ENCODE measurements around the gene EIF1AD.
A peak's percentile ranks its signal among the peaks of the same experiment; 100 is the strongest.
"Not testable (repeated sequence)": the region's sequence is repeated elsewhere in the genome, so short reads cannot be mapped to it uniquely, and the experiment has no call there.

EIF1AD gene, protein sequence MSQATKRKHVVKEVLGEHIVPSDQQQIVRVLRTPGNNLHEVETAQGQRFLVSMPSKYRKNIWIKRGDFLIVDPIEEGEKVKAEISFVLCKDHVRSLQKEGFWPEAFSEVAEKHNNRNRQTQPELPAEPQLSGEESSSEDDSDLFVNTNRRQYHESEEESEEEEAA

GRCh38 chr11:66001942-66002647 is at the start of gene EIF1AD, which contains the start of gene BANF1:
EIF1AD (minus strand) TSS chr11:66002157; CDS start chr11:66000389, 1,768 bp downstream.
BANF1 (plus strand) TSS chr11:66002503; CDS start chr11:66003251, 748 bp downstream.
- peak; percentile 96 for DNase-seq

DNA sequence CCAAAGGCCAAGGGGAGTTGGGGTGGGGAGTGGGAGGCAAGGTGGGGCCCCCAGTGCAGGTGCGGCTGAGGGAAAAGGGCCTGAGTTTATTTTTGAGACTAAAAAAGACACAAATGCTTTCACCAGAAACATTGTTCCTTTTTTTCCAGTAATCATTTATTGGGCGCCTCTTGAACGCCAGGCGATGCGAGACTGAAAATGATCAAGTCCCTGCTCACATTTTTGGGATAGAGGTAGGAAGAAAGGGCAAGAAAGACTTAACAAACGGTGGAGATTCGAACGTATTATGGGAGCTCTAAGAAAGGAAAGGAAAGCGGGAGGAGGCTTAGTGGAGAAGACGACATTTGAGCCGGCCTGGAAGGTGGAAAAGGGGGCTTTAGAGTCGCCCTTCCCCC is 49.4 kb upstream of the EIF1AD start:
- DNase-seq = no peak

DNA sequence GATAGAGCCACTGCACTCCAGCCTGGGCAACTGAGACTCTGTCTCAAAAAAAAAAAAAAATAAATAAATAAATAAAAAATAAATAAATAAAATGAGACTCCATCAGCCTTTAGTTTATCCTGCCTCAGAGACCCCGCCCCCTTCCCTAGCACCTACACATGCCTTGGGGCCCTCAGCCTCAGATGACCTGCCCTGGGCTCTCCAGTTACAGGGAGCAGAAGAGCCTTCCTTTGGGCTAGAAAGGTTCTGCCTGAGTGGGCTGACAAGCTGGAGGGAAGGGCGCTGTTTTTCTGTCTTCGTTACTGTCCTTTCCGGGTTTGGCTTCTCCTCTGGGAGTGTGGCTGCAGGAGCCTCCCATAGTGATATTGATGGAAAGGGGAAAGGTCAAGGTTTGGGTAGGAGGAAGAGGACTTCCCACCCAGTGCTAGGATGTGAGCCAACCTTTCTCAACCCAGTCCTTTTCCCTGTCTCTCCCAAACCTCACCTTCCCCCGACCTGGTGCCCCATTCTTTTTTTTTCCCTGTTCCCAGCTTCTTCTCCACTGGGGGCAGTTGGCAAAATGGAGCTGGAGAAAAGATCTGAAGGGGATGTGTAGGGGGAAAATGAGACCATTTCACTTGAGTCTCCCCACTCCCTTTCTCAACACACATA is 48.7 kb upstream of the EIF1AD start:
- DNase-seq = no peak

DNA sequence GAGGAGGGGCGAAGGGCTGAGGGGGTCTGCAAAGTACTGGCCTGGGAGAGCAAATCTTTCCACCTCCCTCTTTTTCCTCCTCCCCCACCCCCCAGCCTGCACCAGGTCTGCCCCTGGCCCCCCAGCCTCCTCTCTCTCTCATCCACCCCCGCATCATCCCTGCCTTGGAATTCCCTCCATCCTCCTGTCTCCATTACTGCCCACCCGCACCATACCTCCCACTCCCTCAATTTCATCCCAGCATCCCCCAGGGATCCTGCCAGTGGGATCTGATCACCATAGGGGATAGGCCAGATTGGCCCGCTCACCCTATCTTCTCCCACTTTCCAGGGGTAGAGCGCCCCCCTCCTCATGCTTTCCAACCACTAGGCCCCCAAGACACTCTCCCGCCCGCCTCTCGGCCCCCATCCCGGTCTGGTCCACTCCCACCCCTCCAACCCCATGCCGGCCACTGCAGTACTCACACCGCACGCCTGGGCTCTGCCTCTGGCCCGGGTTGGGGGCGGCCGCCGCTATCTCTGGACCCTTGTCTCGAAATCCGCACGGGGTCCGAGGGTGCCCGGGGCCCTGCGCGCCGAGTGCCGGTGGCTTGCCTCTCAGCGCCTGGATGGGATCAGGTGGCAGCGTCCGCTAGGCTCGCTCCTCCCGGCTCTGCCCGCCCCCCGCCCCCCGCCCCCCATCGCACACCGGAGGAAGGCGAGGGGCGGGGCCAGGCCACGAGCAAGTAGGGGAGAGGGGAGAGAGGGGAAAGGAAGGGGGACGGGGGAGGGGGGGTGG is 46.8 kb upstream of the EIF1AD start, which contains the start of gene GAL3ST3:
GAL3ST3 (minus strand) TSS at position 615 of the 777 bp plus-strand sequence. CDS start 3,746 bp downstream, outside the sequence.
- no peak for DNase-seq

DNA sequence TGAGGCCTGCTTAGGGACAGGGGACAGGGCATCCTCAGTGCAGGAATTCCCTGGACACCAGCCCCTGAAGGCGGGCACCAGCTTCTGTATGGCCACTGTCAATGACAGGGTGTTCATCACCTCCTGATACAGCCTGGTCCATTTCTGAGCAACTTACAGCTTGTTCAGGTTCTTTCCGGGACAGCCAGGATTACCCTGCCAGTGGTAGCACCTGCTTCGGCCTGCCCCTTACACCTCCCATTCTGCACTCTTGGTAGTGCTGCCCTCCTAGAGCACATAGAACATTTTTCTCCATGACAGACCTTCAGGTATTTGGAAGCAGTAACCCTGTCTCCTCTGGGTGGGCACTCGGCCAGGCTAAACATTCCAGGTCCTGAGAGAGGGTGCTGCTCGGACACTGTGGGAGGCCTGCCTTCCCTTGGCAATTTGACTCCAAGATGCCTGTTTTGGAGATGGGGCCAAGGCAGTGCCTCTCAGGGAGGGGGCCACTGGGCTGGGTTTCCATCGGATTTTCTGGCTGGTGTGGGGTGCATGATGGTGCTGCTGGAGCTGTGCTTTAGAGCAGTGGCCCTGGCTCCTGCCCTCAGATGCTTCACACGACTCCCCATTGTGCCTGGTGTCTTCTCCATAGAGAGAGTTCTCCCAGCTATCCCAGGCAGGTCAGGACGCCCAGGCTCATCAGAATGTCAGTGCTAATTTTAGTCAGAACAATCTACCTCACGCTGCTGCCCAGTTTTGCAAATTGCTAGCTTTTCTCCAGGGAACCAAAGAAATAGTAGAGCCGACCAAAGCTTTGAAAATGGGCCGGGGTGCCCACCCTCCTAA is 45.8 kb upstream of the EIF1AD start:
- no peak for DNase-seq

GRCh38 chr11:66046901-66047300 is 44.9 kb upstream of the EIF1AD start:
- no peak for DNase-seq

DNA sequence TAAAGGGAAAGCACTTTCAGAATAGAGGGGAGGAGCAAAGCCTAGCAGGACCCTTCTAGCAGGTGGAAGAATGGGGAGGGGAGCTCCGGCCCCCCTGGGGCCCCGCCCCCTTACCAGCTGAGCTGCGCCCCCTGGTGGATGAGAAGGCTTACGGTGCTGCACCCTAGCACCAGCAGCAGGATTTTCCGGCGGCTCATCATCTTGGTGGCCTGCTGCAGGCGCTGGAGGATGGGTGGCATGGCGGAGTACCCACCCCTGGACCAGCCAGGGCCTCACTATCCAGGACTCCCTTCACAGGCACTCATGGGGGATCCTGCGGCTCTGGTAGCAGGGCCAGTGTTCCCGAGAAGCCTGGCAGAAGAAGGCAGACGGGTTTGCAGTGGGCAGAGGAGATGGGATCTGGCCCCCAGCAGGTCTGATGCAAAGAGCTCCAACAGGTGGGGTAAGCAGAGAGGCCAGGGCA is 43.3 kb upstream of the EIF1AD start:
- peak; percentile 64 for DNase-seq

DNA sequence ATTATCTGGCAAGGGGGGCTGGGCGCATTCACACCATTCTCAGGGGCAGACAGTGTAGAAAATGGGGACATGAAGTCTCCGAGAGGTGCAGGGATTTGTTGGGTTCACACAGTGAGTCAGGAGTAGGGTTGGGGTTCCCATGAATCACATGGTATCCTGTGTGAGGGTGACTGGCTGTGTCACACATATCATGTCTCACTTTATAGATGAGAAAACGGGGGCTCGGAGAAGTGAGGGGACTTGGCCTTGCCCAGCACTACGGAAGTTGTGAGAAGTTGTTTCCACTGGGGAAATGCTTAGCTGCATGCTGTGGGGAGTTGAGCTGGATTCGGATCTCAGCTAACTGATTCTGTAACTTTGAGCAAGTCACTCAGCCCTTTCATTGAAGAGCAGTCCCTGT is 42.8 kb upstream of the EIF1AD start:
- DNase-seq = peak; percentile 52

DNA sequence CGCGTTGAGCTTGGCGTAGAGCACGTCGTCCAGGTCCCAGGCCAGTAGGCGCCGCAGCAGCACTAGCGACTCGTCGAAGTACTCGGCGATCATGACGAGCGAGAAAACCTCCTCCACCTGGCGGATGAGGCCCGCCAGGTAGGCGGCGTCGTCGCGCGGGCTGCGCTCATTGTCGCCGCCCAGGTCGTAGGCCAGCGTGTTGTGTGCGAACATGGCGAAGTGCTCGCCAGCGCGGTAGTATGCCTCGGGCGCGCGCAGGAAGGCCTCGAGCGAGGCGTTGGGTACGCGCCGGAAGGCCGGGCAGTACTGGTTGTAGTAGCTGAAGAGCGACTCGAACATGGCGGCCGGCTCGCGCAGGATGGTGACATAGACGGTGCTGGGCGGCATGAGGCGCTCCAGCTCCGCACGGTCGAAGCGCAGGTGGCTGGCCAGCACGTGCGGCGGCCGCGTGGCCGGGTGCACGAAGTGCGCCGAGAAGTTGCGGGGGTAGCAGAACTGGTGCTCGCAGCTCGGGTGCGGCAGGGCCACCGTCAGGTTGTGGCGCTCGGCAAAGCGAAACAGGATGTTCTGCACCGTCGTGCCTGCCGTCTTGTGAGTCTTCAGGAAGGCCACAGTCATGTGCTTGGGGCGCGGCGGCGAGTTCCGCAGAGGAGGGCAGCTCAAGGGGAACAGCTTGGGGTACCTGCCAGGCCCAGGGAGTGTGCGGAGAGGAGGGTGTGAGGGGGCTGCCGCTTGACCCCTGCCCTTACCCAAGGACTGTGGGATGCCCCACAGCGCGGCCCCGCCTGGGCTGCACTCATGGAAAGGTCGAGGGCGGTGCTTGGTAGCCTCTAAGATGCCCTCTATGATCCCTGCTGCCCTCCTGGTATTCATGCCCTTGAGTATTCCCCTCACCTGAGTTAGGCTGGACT is 41.3 kb upstream of the EIF1AD start:
- DNase-seq = no peak

- DNase-seq = no peak
These were observed 40.5 kb upstream of the EIF1AD start for GRCh38 chr11:66042227-66042995.

GRCh38 chr11:66039765-66040164 is 37.8 kb upstream of the EIF1AD start:
- DNase-seq = no peak

- no peak for DNase-seq
These were observed 35.4 kb upstream of the EIF1AD start for GRCh38 chr11:66037327-66037726.

DNA sequence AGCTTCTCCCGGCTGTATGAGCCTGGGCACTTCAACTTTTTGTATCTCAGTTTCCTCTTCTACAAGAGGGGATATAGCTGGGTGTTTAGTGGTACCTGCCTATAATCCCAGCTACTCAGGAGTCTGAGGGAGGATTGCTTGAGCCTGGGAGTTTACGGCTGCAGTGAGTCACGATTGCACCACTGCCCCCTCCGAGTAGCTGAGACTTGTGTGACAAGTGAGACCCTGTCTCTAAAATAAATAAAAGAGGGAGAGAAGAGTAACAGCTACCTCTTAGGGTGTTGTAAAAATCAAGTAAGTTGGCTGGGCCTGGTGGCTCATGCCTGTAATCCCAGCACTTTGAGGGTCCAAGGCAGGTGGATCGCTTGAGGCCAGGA is 34.4 kb upstream of the EIF1AD start:
- DNase-seq = no peak

GRCh38 chr11:66035653-66036333 is 33.8 kb upstream of the EIF1AD start:
- DNase-seq = no peak

- DNase-seq = no peak
These were observed 31.2 kb upstream of the EIF1AD start for GRCh38 chr11:66032957-66033735.

DNA sequence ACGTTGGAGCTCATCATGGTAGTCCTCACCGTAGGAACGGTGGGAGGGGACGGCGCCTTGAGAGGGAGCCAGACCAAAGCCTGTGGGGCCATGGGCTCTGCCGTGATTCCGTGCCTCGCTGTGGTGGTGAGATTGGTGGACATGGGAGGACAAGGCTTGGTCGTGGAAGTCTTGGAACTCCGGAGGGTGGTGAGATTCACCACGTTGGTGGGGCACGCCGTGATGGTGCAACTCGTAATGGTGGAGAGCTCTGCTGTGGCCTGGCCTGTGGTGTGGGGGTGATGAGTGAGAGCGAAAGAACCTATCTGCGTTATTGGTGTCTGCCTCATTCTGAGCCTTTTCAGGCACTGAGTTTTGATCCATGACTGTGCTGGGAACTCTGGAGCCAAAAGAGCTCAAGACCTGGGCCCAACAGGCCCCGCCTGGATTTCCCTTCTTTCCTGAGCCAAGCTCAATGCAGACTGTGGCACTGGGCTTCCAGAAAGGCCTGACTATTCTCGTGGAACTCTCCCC is 24.1 kb upstream of the EIF1AD start, which contains the start of gene CATSPER1:
CATSPER1 (minus strand) TSS at position 463 of the 513 bp plus-strand sequence; CDS start at position 363, 100 bp downstream.
- DNase-seq = no peak

DNA sequence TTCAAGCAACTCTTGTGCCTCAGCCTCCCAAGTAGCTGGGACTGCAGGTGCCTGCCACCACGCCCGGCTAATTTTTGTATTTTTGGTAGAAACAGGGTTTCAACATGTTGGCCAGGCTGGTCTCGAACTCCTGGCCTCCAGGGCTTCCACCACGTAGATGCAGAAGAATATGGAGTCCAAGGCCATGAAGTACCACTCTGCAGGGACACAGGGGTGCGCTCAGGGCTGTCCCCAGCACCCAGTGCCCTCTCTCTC is 21.2 kb upstream of the EIF1AD start:
- not testable (repeated sequence) for DNase-seq

DNA sequence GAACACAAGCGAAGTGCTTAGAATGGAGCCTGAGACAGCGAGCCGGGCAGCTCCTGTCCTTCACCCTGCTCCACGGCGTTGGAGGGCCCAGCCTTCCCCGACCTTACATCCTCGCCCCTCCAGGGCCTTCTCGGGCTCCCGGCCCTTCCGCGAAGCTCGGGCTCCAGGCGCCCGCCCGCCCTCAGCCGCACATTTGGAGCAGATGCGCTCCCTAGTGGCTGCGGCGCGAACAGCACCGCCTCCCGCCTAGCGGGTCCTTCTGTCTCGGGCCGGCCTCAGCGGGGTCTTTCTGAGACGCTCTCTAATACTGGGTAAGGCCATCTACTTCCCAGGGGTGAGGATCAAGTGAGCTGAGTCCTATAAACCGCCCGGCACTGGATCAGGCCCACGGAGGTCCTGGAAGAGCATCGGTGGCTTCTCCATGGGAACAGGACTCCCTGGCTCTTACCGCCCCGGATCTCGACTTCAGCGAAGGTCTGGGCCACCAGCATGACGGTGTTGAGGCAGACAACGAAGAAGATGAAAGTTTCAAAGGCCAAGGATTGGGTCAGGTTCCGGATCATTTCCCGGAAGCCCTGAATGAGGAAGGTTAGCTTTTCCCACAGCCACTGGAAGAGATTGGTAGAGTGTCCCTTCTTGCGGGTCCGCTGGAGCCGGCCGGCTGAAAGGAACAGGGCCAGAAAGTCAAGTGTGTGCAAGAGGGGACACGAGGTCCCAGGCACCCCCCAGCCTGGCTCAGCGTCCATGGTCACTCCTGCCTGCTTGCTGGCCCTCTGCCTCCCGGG is 20.6 kb upstream of the EIF1AD start:
- DNase-seq = peak; percentile 20

Measured in HCEC 1CT (cell line).